ACC112 (cell line): ENCODE results near the gene PLEKHG4B.
A peak's percentile ranks its signal among the peaks of the same experiment; 100 is the strongest.
"Not testable (repeated sequence)": the region's sequence is repeated elsewhere in the genome, so short reads cannot be mapped to it uniquely, and the experiment has no call there.

Source experiments
- H2AFZ ChIP-seq: fragments of 200-600 bp; sonication (generic); one replicate; pipeline ENCODE4 v1.6.0; 2017; ENCODE audit warnings: antibody characterized with exemption, low read length; ENCODE audit not compliant: unreplicated experiment
- H3K27ac ChIP-seq: fragments of 200-600 bp; sonication (generic); 2 replicates; pipeline ENCODE4 v1.5.1; 2014; ENCODE audit warnings: low read depth, mild to moderate bottlenecking, antibody characterized with exemption, low read length, moderate library complexity
- H3K27me3 ChIP-seq: fragments of 200-600 bp; sonication (generic); 2 replicates; pipeline ENCODE4 v1.6.1; 2014; ENCODE audit warnings: mild to moderate bottlenecking, antibody characterized with exemption, low read length, moderate library complexity, mixed read lengths; ENCODE audit not compliant: insufficient read depth
- H3K36me3 ChIP-seq: fragments of 200-600 bp; sonication (generic); 2 replicates; pipeline ENCODE4 v1.6.1; 2016; ENCODE audit warnings: mild to moderate bottlenecking, antibody characterized with exemption, low read length, moderate library complexity, mixed read lengths; ENCODE audit not compliant: insufficient read depth
- H3K4me1 ChIP-seq: fragments of 200-600 bp; sonication (generic); one replicate; pipeline ENCODE4 v1.6.1; 2016; ENCODE audit warnings: low read length, mixed read lengths; ENCODE audit not compliant: insufficient read depth, unreplicated experiment, control insufficient read depth
- H3K4me3 ChIP-seq: fragments of 200-600 bp; sonication (generic); 2 replicates; pipeline ENCODE4 v1.5.1; 2014; ENCODE audit warnings: mild to moderate bottlenecking, low read depth, low read length
- H3K79me2 ChIP-seq: fragments of 200-600 bp; sonication (generic); one replicate; pipeline ENCODE4 v1.6.0; 2016; ENCODE audit warnings: low read length; ENCODE audit not compliant: control insufficient read depth, unreplicated experiment, insufficient read depth

The PLEKHG4B gene, protein sequence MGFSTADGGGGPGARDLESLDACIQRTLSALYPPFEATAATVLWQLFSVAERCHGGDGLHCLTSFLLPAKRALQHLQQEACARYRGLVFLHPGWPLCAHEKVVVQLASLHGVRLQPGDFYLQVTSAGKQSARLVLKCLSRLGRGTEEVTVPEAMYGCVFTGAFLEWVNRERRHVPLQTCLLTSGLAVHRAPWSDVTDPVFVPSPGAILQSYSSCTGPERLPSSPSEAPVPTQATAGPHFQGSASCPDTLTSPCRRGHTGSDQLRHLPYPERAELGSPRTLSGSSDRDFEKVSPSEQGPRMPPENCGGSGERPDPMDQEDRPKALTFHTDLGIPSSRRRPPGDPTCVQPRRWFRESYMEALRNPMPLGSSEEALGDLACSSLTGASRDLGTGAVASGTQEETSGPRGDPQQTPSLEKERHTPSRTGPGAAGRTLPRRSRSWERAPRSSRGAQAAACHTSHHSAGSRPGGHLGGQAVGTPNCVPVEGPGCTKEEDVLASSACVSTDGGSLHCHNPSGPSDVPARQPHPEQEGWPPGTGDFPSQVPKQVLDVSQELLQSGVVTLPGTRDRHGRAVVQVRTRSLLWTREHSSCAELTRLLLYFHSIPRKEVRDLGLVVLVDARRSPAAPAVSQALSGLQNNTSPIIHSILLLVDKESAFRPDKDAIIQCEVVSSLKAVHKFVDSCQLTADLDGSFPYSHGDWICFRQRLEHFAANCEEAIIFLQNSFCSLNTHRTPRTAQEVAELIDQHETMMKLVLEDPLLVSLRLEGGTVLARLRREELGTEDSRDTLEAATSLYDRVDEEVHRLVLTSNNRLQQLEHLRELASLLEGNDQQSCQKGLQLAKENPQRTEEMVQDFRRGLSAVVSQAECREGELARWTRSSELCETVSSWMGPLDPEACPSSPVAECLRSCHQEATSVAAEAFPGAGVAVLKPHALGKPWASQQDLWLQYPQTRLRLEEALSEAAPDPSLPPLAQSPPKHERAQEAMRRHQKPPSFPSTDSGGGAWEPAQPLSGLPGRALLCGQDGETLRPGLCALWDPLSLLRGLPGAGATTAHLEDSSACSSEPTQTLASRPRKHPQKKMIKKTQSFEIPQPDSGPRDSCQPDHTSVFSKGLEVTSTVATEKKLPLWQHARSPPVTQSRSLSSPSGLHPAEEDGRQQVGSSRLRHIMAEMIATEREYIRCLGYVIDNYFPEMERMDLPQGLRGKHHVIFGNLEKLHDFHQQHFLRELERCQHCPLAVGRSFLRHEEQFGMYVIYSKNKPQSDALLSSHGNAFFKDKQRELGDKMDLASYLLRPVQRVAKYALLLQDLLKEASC (N-terminal part only)

DNA sequence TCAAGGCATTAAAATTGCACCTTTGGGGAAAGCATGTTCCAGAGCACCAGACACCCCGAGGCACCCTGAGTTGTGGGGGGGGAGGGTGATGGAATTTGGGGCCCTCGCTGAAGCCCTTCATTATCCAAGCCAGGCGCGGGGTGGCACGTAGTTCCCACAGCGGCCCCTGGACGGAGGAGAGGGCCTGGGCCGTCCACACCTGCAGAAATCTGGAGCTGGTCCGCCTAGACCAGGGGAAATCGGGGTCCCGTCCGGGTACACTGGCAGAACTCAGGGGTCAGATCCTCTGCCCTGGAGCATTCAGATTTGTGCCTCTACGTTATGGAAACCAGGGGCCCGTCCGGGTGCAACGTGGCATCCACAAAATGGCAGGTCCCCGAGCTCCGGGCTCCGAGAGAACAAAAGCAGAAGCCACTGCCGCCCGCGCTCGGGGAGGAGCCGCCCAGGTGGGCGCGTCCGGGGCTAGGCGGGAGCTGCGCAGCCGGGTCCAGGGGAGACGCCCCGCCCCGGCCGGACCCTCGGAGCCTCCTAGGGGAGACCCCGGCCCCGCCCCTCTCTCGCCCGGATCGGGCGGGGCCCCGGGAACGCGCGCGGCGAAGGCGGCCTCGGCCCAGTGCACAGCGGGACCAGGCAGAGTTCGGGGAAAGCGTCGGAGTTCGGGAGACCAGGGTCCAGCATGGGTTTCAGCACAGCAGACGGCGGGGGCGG lies at the start of gene PLEKHG4B:
Gene PLEKHG4B, plus strand, starts transcription at position 613 of the 708 bp plus-strand sequence. Its CDS starts 64 bp downstream, at position 677.
- no peaks in the 10 kb centered on the region for H3K79me2 ChIP-seq
- H3K4me3 ChIP-seq: peak within 1 kb of the TSS; percentile 62
- H3K27ac ChIP-seq: no peak within 1 kb of the TSS
- peaks cover 97% of the 10 kb centered on the region for H3K27me3 ChIP-seq
- H3K4me1 ChIP-seq: no peaks in the 10 kb centered on the region
- H3K36me3 ChIP-seq: no peaks in the 10 kb centered on the region
- no peak within 1 kb of the TSS for H2AFZ ChIP-seq

DNA sequence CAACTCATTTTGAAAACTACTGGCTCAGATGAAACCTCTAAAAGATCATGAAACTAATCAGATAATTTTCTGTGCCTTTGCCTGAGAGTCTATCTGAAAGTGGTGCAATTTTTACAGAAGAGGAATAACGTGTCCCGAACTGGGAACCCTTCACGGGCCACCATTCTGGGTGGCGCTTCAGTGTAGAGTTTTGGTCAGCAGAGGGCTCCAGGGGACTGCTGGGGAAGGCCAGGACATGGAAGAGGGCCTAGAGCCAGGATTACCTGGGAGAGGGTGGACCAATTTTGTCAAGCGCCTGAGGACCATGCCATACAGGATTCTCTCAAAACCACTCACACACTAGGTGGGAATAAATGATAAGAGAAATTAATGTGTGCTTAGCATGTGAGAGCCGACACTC lies 49.7 kb upstream of the PLEKHG4B start:
- H3K79me2 ChIP-seq: no peaks in the 10 kb centered on the region
- H3K4me1 ChIP-seq: no peaks in the 10 kb centered on the region
- no peak overlapping the region for H3K27ac ChIP-seq
- H2AFZ ChIP-seq: no peak overlapping the region
- H3K4me3 ChIP-seq: no peak overlapping the region
- H3K36me3 ChIP-seq: no peaks in the 10 kb centered on the region
- peaks cover 76% of the 10 kb centered on the region for H3K27me3 ChIP-seq

- no peaks in the 10 kb centered on the region for H3K36me3 ChIP-seq
- no peak overlapping the region for H2AFZ ChIP-seq
- no peaks in the 10 kb centered on the region for H3K79me2 ChIP-seq
- H3K27me3 ChIP-seq: peaks cover 54% of the 10 kb centered on the region
- no peaks in the 10 kb centered on the region for H3K4me1 ChIP-seq
- H3K4me3 ChIP-seq: no peak overlapping the region
- H3K27ac ChIP-seq: no peak overlapping the region
These were observed 43.8 kb upstream of the PLEKHG4B start for GRCh38 chr5:48192-48591.

- H3K4me3 ChIP-seq, H3K27ac ChIP-seq, H3K36me3 ChIP-seq, H3K4me1 ChIP-seq, H3K79me2 ChIP-seq, H2AFZ ChIP-seq: not testable (repeated sequence)
- H3K27me3 ChIP-seq: peaks cover 59% of the 10 kb centered on the region
These were observed 42.4 kb upstream of the PLEKHG4B start for GRCh38 chr5:49530-49929.

DNA sequence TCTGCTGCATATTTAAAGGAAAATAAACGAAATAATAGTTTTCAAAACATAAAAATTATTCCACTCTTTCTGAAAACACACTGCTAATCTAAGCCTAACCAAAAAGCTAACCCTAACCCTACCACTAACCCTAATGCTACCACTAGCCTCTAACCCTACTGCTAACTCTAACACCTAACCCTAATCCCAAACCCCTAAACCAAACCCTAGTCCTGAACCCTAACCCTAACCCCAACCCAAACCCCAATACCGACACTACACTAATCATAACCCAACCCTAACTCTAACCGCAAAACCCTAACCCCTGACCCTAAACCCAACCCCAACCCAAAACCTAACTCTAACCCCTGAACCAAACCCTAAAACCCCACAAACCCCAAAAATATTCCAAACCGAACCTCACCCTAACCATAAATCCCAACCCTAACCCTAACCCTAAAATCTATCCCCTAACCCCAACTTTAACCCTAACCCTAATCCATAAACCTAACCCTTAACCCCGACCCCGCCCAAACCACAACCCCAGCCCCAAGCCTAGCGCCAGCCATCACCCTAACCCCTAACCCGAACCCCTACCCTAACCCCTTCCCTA lies 41.9 kb upstream of the PLEKHG4B start:
- Histone ChIP-seq H3K79me2 (no peaks in the 10 kb centered on the region), H3K36me3 (no peaks in the 10 kb centered on the region), H2AFZ (no peak overlapping the region), H3K4me1 (no peaks in the 10 kb centered on the region), H3K27ac (no peak overlapping the region), H3K27me3 (peaks cover 60% of the 10 kb centered on the region), H3K4me3 (no peak overlapping the region)

DNA sequence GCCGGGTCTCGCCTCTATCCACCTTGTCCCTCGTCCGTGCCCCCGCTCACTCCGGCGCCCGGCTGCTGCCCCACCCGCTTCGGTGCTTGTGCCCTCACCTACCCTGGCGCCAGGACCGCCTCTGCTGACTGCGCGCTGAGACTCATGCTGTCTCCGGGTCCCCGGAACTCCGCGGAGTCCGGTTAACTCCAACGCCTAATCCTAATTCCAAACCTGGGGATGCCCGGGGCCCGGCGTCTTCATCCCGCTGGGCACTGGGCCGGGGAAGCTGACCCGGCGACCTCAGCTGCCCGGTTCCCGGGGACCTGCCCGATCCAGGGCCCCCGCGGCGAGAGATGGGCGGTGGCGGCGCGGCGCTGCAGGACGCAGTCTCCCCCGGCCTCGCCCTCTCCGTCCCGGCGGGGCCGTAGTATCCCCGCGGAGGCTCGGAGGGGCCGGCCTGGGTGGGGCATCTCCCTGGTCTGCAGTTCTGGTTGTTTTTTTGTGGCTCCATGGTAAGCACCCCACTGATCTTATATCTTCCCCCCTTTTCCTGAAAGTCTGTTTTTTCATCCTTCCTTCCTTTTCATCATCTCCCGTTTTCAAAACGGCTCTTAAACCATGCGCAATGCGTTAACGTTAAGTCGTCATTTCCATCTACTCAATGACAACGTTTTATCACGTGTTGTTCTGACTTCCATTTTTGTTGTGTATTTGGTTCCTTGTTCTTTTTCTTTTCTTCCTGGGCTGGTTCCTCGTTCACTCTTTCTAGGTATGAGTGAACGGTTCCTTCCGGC lies 41.1 kb upstream of the PLEKHG4B start:
- Histone ChIP-seq H3K4me3 (no peak overlapping the region), H3K79me2 (no peaks in the 10 kb centered on the region), H3K4me1 (no peaks in the 10 kb centered on the region), H3K27me3 (peaks cover 60% of the 10 kb centered on the region), H3K36me3 (no peaks in the 10 kb centered on the region), H2AFZ (no peak overlapping the region), H3K27ac (no peak overlapping the region)

DNA sequence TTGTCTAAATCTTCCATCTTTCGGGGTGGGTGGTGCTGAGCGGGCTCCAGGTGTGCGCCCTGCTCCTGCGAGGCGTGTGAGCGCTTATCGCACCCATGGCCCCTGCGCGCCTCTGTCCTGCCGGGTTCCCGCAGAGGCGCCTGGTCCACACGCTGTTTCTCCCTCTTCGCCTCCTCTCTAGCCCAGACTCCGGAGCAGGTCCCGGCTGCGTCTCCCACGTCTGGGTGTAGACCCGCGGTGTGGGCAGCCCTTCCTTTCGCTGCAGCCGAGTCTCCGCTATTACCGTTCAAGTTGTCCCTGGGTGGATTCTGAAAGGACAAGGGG lies 40.5 kb upstream of the PLEKHG4B start:
- Histone ChIP-seq H3K79me2 (no peaks in the 10 kb centered on the region), H2AFZ (no peak overlapping the region), H3K27me3 (peaks cover 60% of the 10 kb centered on the region), H3K36me3 (no peaks in the 10 kb centered on the region), H3K4me1 (no peaks in the 10 kb centered on the region), H3K4me3 (no peak overlapping the region), H3K27ac (no peak overlapping the region)

DNA sequence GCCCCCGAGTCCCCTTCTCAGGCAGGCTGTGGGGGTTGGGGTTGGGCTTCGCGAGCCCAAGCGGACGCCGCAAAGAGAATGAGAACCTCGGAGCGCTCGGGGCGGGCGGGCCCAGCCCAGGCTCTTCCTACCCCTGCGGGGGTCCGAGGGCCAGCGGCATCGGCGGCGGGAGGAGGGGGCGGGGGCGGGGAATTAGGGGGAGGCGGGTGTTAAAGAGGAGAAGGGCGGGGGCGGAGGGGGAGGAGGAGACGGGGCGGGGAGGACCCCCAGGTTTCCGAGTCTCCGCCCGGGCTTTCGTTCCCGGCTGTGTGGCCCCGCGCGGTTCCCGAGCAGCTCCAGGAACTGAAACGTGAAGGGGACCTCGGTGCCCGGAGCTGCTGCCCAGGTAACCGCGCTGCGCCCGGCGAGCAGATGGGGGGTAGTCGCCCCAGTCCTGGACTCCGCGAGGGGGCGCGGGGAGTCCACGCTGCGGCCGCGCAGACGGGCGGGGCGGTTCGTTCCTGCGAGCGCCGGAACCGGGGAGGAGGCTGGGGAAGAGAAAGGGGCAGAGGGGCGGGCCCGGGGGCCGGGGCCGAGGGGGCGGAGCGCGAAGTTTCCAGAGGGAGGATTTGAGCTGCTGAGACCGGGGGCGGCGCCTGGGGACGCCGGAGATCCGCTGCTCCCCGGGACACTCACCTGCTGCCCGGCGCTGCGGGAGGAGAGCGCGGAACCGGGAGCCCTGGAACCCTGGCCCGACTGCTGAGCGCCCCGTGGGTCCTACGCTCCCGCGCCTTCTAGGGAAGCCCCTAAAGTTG lies 38.4 kb upstream of the PLEKHG4B start:
- Histone ChIP-seq H3K4me3 (peak overlapping the region; percentile 67), H3K36me3 (no peaks in the 10 kb centered on the region), H2AFZ (no peak overlapping the region), H3K27me3 (peaks cover 70% of the 10 kb centered on the region), H3K79me2 (no peaks in the 10 kb centered on the region), H3K27ac (no peak overlapping the region), H3K4me1 (no peaks in the 10 kb centered on the region)

- Histone ChIP-seq H2AFZ (no peak overlapping the region), H3K27ac (no peak overlapping the region), H3K4me3 (peak overlapping the region; percentile 67), H3K79me2 (no peaks in the 10 kb centered on the region), H3K27me3 (peaks cover 74% of the 10 kb centered on the region), H3K36me3 (no peaks in the 10 kb centered on the region), H3K4me1 (no peaks in the 10 kb centered on the region)
These were observed 37.7 kb upstream of the PLEKHG4B start for GRCh38 chr5:54175-54730.
